K562 (cell line): ENCODE measurements around the gene BST1. TPM values are rescaled to one million over a fixed set of nuclear protein-coding genes. Genes with fewer than 3 reads are reported as not detected.

ENCODE experiments used
- CHD1 ChIP-seq: fragments of 200-600 bp; sonication (generic); IDR thresholded peaks from one replicate; pipeline ENCODE4 v1.6.1; 2012; ENCODE audit warnings: mild to moderate bottlenecking, moderate library complexity, low read length, inconsistent platforms
- ELF4 ChIP-seq: fragments of 450-650 bp; formaldehyde crosslinking; IDR thresholded peaks from 2 replicates; pipeline ENCODE4 v1.4.0; 2022; ENCODE audit warnings: missing genetic modification characterization
- FOXK2 ChIP-seq, 2 experiments: fragments of 450-650 bp; IDR thresholded peaks in 1 of 2; conservative IDR thresholded peaks in 1 of 2; 2 replicates each; pipeline ENCODE4 v1.6.1; 2016; ENCODE audit warnings: low read depth in 2 of 2, mild to moderate bottlenecking in 1 of 2
- GTF2E2 ChIP-seq: fragments of 200-800 bp; sonication (Bioruptor generic); IDR thresholded peaks from 2 replicates; pipeline ENCODE4 v1.6.1; 2016; ENCODE audit warnings: missing genetic modification characterization, missing compliant biosample characterization
- HMGN3 ChIP-seq: IDR thresholded peaks from 2 replicates; pipeline ENCODE4 v1.6.1; 2011; ENCODE audit warnings: borderline replicate concordance, low read depth, mild to moderate bottlenecking, mixed read lengths, low read length; ENCODE audit not compliant: insufficient read length; ENCODE audit errors: extremely low read depth
- MECOM ChIP-seq: fragments of 250-450 bp; sonication (Bioruptor Pico); IDR thresholded peaks from 2 replicates; pipeline ENCODE4 v1.8.0; 2022; ENCODE audit warnings: inconsistent platforms
- NCOA1 ChIP-seq: fragments of 450-650 bp; IDR thresholded peaks from 2 replicates; pipeline ENCODE4 v1.6.1; 2016; ENCODE audit warnings: low read depth
- PHB ChIP-seq: fragments of 250-450 bp; sonication (Bioruptor Pico); IDR thresholded peaks from 2 replicates; pipeline ENCODE4 v1.5.0; 2021
- POLR2G ChIP-seq: fragments of 200-400 bp; formaldehyde crosslinking; IDR thresholded peaks from 2 replicates; pipeline ENCODE4 v1.6.1; 2017; ENCODE audit warnings: low read depth, mild to moderate bottlenecking, antibody characterized with exemption, low read length, moderate library complexity
- POLR3A ChIP-seq: IDR thresholded peaks from 2 replicates; pipeline ENCODE4 v1.6.1; 2011; ENCODE audit warnings: borderline replicate concordance, mild to moderate bottlenecking, moderate library complexity; ENCODE audit not compliant: insufficient read length, insufficient read depth; ENCODE audit errors: extremely low read depth
- PPARD ChIP-seq: fragments of 250-450 bp; sonication (Bioruptor Pico); IDR thresholded peaks from 2 replicates; pipeline ENCODE4 v1.8.0; 2022; ENCODE audit warnings: inconsistent platforms, mild to moderate bottlenecking, moderate library complexity
- RBFOX2 ChIP-seq: fragments of 200-400 bp; formaldehyde crosslinking; IDR thresholded peaks from 2 replicates; pipeline ENCODE4 v1.6.1; 2017; ENCODE audit warnings: low read depth, mild to moderate bottlenecking, low read length, moderate library complexity
- RBM22 ChIP-seq: fragments of 200-400 bp; formaldehyde crosslinking; IDR thresholded peaks from 2 replicates; pipeline ENCODE4 v1.6.1; 2018; ENCODE audit warnings: low read length, low read depth; ENCODE audit not compliant: poor library complexity, severe bottlenecking
- SMARCC2 ChIP-seq: fragments of 450-650 bp; IDR thresholded peaks from 2 replicates; pipeline ENCODE4 v1.6.1; 2017; ENCODE audit warnings: antibody characterized with exemption, moderate library complexity, mild to moderate bottlenecking, low read depth
- SRSF9 ChIP-seq: fragments of 200-400 bp; formaldehyde crosslinking; IDR thresholded peaks from 2 replicates; pipeline ENCODE4 v1.6.1; 2017; ENCODE audit warnings: low read depth, low read length, borderline replicate concordance
- TGIF2 ChIP-seq: sonication (generic); formaldehyde crosslinking; IDR thresholded peaks from 2 replicates; pipeline ENCODE4 v1.8.1; 2022; ENCODE audit warnings: mild to moderate bottlenecking, missing genetic modification reagents, moderate library complexity
- ZNF253 ChIP-seq: fragments of 250-450 bp; sonication (Bioruptor Pico); conservative IDR thresholded peaks from 2 replicates; pipeline ENCODE4 v1.6.1; 2021; ENCODE audit warnings: mild to moderate bottlenecking
- ZNF431 ChIP-seq: sonication (generic); formaldehyde crosslinking; IDR thresholded peaks from 2 replicates; pipeline ENCODE4 v1.8.0; 2022; ENCODE audit warnings: mild to moderate bottlenecking, missing genetic modification reagents
- ZNF57 ChIP-seq: fragments of 450-650 bp; formaldehyde crosslinking; IDR thresholded peaks from 2 replicates; pipeline ENCODE4 v1.4.0; 2020; ENCODE audit warnings: mild to moderate bottlenecking, moderate library complexity
- ZNF589 ChIP-seq: fragments of 200-800 bp; sonication (Bioruptor generic); IDR thresholded peaks from 2 replicates; pipeline ENCODE4 v1.6.1; 2016; ENCODE audit warnings: low read depth, missing genetic modification characterization, missing compliant biosample characterization
- ZSCAN29 ChIP-seq: fragments of 450-650 bp; IDR thresholded peaks from 2 replicates; pipeline ENCODE4 v1.6.1; 2017
- polyA plus RNA-seq, 8 experiments: library from polyadenylated mRNA; depleted of rRNA in 4 of 8; stranded (reverse) in 5 of 8; unstranded in 3 of 8; fragments of >200 nt; fragmentation: Nextera tagmentation in 2 of 8; fragmentation: Illumina TruSeq in 1 of 8; extraction: Ambion mirVana in 2 of 8; extraction: Trizol in 1 of 8; gene quantifications; 2 replicates each; pipeline versions ENCODE4 v1.2.1 to v1.2.3, GENCODE V29; 2011 to 2014; ENCODE audit warnings: inconsistent platforms in 1 of 8, missing spikeins in 1 of 8
- total RNA-seq, 7 experiments: library from RNA; depleted of rRNA in 6 of 7; stranded (reverse); fragments of >200 nt in 6 of 7; fragmentation: Illumina TruSeq in 2 of 7; extraction: Trizol in 2 of 7; gene quantifications; 2 replicates each; pipeline versions ENCODE4 v1.2.1 to v1.2.3, GENCODE V29; 2011 to 2021; ENCODE audit warnings: low replicate concordance in 1 of 7
- TF ChIP-seq, protein P1 (sequence below): fragments of 250-450 bp; sonication (Bioruptor Pico); IDR thresholded peaks from 2 replicates; pipeline ENCODE4 v1.8.0; 2022; ENCODE audit warnings: moderate library complexity, mild to moderate bottlenecking, inconsistent platforms
- TF ChIP-seq, protein P2 (sequence below): fragments of 250-450 bp; sonication (Bioruptor Pico); IDR thresholded peaks from 2 replicates; pipeline ENCODE4 v1.8.0; 2022; ENCODE audit warnings: moderate library complexity, mild to moderate bottlenecking, inconsistent platforms
- TF ChIP-seq, protein P3 (sequence below): sonication (generic); formaldehyde crosslinking; IDR thresholded peaks from 2 replicates; pipeline ENCODE4 v1.8.1; 2023; ENCODE audit warnings: mild to moderate bottlenecking, missing genetic modification reagents, moderate library complexity

Gene BST1
- total and polyA plus RNA-seq, 9 of the 15 experiments (the other 6 are each of a cell fraction or from before 2014, with no cell fraction given): 0.04 to 0.38 (median 0.07) TPM; not detected in 6

DNA sequence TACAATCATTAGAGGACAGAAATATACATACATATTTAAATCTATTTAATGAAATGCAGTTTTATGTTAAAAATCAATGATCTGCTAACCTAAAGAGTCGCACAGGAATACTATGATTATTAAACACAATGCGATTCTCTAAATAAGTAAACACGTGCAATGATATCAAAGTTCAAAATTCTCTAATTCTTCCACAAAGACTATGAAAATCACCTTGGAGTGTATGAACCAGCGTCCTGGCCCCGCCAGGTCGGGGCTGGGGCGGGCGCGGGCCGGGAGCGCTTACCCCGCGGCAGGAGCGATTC, 21.8 kb upstream of the BST1 start (continued):
- peak; percentile 90; the same call in 1 of the 2 replicates for TF ChIP-seq TGIF2
- no peak for TF ChIP-seq RBM22
- TF ChIP-seq, protein P1, sequence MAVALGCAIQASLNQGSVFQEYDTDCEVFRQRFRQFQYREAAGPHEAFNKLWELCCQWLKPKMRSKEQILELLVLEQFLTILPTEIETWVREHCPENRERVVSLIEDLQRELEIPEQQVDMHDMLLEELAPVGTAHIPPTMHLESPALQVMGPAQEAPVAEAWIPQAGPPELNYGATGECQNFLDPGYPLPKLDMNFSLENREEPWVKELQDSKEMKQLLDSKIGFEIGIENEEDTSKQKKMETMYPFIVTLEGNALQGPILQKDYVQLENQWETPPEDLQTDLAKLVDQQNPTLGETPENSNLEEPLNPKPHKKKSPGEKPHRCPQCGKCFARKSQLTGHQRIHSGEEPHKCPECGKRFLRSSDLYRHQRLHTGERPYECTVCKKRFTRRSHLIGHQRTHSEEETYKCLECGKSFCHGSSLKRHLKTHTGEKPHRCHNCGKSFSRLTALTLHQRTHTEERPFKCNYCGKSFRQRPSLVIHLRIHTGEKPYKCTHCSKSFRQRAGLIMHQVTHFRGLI (CRISPR knock-in tag): no peak
- no peak for TF ChIP-seq FOXK2 (conservative IDR thresholded peaks at IDR 0.05 in 1 of 2, IDR thresholded peaks at IDR 0.05 in 1 of 2; ENCODE audit: low read depth in 2 of 2)
- peak; percentile 49 for TF ChIP-seq HMGN3
- TF ChIP-seq, protein P2, sequence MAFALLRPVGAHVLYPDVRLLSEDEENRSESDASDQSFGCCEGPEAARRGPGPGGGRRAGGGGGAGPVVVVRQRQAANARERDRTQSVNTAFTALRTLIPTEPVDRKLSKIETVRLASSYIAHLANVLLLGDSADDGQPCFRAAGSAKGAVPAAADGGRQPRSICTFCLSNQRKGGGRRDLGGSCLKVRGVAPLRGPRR (CRISPR knock-in tag): no peak
- TF ChIP-seq ZSCAN29: 0 out of 2 replicates have a peak, but pooled peaks have one; percentile 58
- TF ChIP-seq PPARD (CRISPR knock-in tag): no peak
- TF ChIP-seq POLR2G: no peak
- TF ChIP-seq GTF2E2 (tag): peak; percentile 85; the same call in 1 of the 2 replicates
- TF ChIP-seq ELF4: no peak
- no peak for TF ChIP-seq RBFOX2
- no peak for TF ChIP-seq ZNF589 (CRISPR knock-in tag)
- no peak for TF ChIP-seq PHB (CRISPR knock-in tag)
- no peak for TF ChIP-seq MECOM (CRISPR knock-in tag)
- TF ChIP-seq SMARCC2: 0 out of 2 replicates have a peak, but pooled peaks have one; percentile 33
- no peak for TF ChIP-seq ZNF253 (CRISPR knock-in tag)
- TF ChIP-seq SRSF9: no peak
- TF ChIP-seq, protein P3, sequence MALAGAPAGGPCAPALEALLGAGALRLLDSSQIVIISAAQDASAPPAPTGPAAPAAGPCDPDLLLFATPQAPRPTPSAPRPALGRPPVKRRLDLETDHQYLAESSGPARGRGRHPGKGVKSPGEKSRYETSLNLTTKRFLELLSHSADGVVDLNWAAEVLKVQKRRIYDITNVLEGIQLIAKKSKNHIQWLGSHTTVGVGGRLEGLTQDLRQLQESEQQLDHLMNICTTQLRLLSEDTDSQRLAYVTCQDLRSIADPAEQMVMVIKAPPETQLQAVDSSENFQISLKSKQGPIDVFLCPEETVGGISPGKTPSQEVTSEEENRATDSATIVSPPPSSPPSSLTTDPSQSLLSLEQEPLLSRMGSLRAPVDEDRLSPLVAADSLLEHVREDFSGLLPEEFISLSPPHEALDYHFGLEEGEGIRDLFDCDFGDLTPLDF (CRISPR knock-in tag): no peak
- no peak for TF ChIP-seq ZNF57 (CRISPR knock-in tag)
- TF ChIP-seq CHD1: no peak
- TF ChIP-seq NCOA1: 0 out of 2 replicates have a peak, but pooled peaks have one; percentile 5
- TF ChIP-seq POLR3A: no peak
- TF ChIP-seq ZNF431 (CRISPR knock-in tag): 0 out of 2 replicates have a peak, but pooled peaks have one; percentile 16
